Measurements from ENCODE around the gene RBM11.
A peak's percentile ranks its signal among the peaks of the same experiment; 100 is the strongest.
"Not testable (repeated sequence)": the region's sequence is repeated elsewhere in the genome, so short reads cannot be mapped to it uniquely, and the experiment has no call there.

RBM11 gene, protein sequence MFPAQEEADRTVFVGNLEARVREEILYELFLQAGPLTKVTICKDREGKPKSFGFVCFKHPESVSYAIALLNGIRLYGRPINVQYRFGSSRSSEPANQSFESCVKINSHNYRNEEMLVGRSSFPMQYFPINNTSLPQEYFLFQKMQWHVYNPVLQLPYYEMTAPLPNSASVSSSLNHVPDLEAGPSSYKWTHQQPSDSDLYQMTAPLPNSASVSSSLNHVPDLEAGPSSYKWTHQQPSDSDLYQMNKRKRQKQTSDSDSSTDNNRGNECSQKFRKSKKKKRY

GRCh38 chr21:14215971-14216641 is at the start of gene RBM11:
Gene RBM11 (plus strand): TSS chr21:14216157. CDS start chr21:14216187, 30 bp downstream.
- DNase-seq, result peak; percentile 68

DNA sequence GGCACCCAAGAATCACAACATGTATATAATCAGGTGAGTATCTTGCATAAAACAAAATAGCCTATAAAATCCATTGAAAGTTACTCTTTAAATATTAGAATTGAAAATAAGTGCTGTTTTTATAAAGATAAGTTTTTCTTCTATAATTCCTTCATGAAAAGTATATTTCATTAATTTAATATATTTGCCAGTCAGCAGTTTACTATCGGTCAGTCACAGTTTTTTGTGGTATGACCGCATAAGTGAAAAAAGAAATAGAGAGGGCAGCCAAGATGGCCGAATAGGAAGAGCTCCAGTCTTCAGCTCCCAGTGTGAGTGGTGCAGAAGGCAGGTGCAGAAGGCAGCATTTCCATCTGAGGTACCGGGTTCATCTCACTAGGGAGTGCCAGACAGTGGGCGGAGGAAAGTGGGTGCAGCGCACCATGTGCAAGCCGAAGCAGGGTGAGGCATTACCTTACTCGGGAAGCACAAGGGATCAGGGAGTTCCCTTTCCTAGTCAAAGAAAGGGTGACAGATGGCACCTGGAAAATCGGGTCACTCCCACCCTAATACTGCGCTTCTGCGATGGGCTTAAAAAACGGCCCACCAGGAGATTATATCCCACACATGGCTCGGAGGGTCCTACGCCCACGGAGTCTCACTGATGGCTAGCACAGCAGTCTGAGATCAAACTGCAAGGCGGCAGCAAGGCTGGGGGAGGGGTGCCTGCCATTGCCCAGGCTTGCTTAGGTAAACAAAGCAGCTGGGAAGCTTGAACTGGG is 49.3 kb upstream of the RBM11 start:
- not testable (repeated sequence) for DNase-seq

DNA sequence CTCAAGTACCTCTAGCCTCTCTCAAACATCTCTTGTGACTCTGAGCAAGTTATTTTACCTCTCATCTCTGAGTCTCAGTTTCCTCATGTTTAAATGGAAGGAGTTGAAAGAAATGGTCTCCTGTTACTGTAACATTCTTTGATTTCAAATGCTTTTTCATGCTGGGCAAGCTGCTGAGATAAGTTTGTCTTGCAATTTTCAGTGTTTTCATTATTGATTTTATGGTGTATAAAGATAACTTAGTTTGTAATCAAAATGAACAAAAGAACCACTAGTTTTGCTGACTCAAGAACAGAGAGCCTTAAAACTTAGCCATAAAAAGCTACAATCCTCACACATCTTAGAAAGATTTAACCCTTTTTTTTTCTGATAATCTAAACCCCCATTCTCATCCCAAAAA is 9.7 kb upstream of the RBM11 start:
- no peak for DNase-seq

- DNase-seq, result no peak
These were observed 5.2 kb upstream of the RBM11 start, which contains the start of gene LIPI for GRCh38 chr21:14210738-14211137. Gene LIPI (minus strand): TSS chr21:14210955. CDS start chr21:14210845, 110 bp downstream.

DNA sequence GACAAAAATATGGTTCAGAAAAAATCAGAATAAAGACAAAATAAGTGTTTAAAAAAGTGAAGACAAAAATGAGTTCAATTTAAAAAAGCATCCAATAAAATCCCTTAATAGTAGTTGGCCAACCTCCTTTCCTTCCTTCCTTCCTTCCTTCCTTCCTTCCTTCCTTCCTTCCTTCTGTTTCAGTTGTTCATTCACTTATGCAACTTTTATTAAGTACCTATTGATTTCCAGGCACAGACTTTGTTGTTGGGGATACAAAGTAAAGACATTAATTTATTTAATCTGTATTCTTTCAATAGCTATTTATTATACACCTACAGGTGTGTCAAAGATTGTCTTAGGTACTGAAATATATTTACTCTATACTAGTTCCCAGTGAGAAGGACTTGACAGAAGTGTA is 2.8 kb upstream of the RBM11 start:
- no peak for DNase-seq

GRCh38 chr21:14223365-14223764 is 7.4 kb downstream of the RBM11 start:
- no peak for DNase-seq

- DNase-seq, result no peak
These were observed 13.4 kb downstream of the RBM11 start for GRCh38 chr21:14229399-14229798.

GRCh38 chr21:14235101-14235500 is 19.1 kb downstream of the RBM11 start:
- DNase-seq, result no peak

DNA sequence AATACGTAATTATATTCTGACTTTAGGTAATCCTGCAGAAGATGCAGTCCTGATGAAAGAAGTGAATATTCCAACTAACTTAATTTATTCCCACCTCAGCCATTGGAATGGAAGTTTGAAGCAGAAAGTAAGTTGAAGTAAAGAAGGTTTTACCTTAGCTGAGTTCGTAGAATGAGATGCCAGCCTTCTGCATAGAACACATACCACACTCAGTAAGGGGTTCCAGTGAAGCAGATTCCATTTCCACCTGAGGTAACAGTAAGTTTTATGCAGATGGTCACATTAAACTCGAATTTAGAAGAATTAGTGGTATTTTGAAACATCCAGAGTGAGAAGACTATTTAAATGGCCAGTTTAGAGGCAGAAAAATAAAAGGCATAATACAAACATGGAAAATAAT is 20.2 kb downstream of the RBM11 start:
- DNase-seq, result no peak

DNA sequence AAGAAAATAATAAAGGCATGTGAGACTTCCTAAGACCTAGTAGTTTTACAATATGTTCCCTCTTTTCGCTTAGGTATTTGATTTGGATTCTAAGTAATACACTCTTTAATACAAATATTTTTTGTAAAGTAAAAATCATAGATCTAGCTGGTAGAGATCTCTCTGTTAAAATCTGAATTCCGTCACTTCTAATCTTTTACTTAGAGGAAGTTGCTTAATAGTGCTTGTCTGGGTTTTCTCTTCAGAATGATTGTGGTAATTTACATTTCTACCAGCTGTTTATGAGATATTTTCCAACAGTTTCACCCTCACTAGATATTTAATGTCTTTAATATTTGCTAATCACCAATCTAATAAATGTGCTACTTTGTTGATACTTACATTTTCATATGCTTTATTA is 23.3 kb downstream of the RBM11 start:
- DNase-seq, result no peak

GRCh38 chr21:14241297-14241696 is 25.3 kb downstream of the RBM11 start:
- no peak for DNase-seq

- no peak for DNase-seq
These were observed 27.5 kb downstream of the RBM11 start for GRCh38 chr21:14243461-14243860.

GRCh38 chr21:14243874-14244273 is 27.9 kb downstream of the RBM11 start:
- DNase-seq, result no peak

GRCh38 chr21:14244911-14245310 is 29.0 kb downstream of the RBM11 start:
- no peak for DNase-seq

DNA sequence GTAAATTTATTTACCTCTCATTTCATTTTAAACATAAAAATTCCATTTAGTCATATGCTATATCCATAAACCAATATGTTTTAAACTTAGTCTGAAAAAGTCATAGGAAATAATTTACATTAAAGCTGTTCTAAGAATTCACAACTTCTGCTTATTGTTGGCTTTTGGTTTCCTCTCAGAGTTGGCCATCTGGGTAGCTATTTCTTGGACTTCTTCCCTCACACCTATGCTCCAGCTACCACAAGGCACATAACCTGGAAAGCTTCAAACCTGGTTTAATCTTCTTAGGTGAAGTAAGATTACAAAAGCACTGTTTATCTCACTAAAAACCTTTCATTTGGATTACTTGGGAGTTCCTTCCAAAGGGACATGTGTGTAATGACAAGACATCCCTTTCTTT is 29.8 kb downstream of the RBM11 start:
- no peak for DNase-seq

DNA sequence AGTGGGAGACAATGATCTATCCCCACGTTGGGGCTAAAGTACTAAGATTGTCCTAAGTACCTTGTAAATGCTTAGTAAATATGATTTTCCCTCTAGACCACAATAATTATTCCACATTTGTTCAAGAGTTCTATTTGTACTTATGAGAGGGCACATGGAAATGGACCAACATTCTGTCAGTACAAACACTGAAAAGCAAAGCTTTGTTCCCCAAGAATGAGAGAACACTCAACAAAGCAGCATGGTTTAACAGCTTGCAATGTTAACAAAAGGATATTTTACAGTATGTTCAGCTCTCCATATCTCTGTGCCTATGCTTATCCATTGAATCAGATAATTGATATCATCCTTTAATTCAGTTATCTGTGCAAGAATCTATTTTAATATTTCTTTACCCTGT is 35.4 kb downstream of the RBM11 start:
- no peak for DNase-seq

DNA sequence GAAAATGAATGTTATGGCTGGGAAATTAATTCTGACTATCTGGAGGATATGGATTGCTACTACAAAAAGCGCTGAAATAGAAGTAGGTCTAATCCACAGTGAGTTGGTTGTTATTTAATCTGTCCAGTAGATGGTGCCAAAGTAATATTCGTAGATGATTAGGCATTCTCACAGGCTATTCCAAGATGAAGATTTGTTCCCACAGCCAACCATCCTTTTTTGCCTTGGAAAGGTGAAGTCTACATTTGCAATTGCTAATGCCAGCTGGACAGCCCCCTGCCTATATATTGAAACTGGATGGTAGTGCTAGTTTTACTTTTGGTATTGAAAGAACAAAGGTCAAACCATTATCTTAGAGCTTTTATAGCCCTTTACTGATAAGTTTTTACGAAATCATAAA is 43.8 kb downstream of the RBM11 start:
- no peak for DNase-seq

GRCh38 chr21:14260174-14260764 is 44.3 kb downstream of the RBM11 start:
- no peak for DNase-seq

- no peak for DNase-seq
These were observed 46.1 kb downstream of the RBM11 start for GRCh38 chr21:14262039-14262438.

DNA sequence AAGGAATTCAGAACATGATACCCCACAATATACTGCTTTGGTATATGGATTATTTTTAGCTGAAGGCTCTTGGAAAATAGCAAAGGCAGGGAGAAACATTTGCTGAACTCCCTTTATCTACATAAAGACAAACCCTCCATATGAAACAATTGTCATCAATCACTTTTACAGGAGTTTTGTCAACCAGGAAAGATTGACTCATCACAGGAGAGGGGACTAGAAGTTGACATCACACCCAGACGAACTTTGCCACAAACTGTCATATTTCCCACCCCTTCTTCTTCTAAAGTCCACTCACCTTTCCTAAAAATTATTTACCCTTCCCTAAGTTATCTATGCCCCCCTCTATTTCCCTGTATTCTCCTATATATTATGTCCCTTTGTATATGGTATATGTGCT is 47.9 kb downstream of the RBM11 start:
- no peak for DNase-seq

GRCh38 chr21:14265023-14265422 is 49.1 kb downstream of the RBM11 start:
- no peak for DNase-seq

GRCh38 chr21:14267076-14267475 is 51.1 kb downstream of the RBM11 start:
- no peak for DNase-seq

DNA sequence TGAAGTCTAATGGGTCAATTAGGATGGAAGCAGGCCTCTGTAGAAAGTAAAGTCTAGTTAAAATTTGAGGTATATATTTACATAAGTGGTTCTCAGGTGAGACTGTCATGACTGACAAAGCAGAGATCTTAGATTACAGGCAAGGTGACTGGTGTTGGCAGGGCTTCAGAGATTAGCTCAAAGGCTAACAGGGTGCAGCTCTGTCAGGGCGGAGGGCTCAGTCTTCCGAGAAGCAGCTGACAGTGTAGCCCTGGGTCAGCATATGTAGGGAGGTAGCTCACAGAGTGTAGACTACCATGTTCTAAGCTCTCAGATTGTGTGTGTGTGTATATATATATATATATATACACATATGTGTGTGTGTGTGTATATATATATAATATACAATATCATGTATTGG is 54.7 kb downstream of the RBM11 start:
- DNase-seq, result no peak

GRCh38 chr21:14271053-14271452 is 55.1 kb downstream of the RBM11 start:
- no peak for DNase-seq
